GM19351 (cell line): ENCODE measurements around the gene COL4A3.

Source experiments
- ATAC-seq: cut with Tn5 transposase; IDR thresholded peaks from one replicate; pipeline ENCODE4 v1.9.1; 2021; ENCODE audit warnings: mild to moderate bottlenecking, moderate library complexity; ENCODE audit not compliant: unreplicated experiment

The COL4A3 gene

DNA sequence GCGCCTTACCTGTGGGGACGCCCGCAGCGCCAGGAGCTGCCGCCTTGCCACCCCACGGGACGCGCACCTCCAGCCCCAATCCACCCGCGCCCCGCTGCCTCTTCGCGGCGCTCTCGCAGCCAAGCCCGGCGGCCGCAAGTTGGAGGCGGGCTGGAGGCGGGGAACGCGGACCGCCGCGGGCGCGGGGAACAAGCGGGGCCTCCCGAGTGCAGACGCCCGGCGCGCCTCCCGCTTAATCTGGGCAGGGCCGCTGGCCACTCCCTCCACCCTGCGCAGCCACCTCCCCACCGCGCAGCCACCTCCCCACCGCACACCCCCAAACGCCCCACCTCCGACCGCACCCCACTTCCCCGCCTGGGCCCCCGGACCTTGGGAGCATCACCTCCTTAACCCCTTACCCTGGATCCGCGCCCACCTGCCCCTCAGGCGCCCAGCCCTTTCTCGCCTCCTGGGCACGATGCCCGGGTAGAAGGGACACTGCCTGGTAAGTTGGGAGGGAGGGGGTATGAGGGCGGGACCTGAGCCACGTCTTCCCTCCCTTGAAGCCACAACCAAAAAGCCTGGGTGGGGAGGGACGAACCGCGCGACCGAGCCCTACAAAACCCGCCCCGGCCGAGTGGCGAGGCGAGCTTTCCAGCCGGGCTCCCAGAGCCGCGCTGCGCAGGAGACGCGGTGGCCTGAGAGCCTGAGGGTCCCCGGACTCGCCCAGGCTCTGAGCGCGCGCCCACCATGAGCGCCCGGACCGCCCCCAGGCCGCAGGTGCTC, at the start of gene COL4A3, which contains the start of gene COL4A4:
COL4A3 (plus strand) TSS at position 627 of the 765 bp plus-strand sequence; CDS start at position 730, 103 bp downstream.
COL4A4 (minus strand) TSS at position 208 of the 765 bp plus-strand sequence. CDS start 16,722 bp downstream, outside the sequence.
- peak; percentile 49 for ATAC-seq

DNA sequence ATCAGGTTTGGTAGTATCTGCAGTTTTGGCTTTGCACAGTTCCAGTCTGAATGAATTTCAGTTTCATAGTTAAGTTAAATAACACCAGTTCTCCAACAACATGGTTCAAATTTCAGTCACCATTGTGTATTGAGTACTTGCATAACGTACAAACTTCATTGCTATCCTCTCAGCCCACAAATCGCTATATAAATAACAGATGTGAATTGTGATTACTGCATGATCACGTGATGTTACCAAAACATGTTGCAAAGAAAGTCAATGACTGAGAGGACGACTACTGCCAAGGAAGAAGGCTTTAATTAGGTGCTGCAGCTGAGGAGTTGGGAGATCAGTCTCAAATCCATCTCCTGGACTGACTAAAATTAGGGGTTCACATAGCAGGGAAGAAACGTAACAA, 48.7 kb upstream of the COL4A3 start:
- no peak for ATAC-seq

- no peak for ATAC-seq
Observed at GRCh38 chr2:227117027-227117426, 47.4 kb upstream of the COL4A3 start.

GRCh38 chr2:227117852-227118251, 46.6 kb upstream of the COL4A3 start:
- ATAC-seq: no peak

GRCh38 chr2:227118353-227118752, 46.1 kb upstream of the COL4A3 start:
- no peak for ATAC-seq

DNA sequence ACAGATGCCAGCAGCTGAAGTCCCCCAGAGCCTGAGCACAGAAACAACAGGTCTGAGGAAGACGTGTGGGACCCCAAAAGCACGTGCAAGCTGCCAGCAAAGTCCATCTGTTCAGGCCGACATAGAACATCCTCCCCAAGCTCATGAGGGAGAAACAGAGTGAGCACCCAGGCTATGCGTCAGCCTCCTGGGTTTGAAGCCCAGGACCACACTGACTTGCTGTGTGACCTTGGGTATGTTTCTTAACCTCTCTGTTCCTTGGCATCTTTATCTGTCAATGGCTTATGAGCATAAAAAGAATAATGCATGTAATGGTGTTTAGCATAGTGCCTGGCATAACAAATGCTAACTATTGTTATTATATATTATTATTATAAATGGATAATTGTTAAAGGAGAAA, 40.7 kb upstream of the COL4A3 start:
- ATAC-seq: no peak

DNA sequence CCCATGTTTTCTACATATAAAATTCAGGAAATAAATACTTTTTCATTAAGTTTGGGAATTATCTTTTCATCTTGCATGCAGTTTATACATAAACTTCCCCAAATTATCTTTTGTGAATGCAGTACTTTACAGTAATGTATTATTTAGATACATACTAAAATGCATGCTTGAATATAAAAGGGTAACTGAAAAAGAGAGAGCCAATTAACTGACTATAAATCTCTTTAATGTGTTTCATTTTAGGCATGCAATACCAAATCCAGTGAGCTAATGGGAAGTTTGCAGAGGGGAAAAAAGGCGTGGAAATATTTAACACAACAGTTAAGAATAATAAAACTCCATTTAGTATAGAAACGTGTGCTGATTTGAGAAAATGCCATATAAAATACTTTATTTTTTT, 39.6 kb upstream of the COL4A3 start:
- no peak for ATAC-seq

- ATAC-seq: no peak
Observed at GRCh38 chr2:227125506-227125905, 38.9 kb upstream of the COL4A3 start.

- ATAC-seq: no peak
Observed at GRCh38 chr2:227127201-227127600, 37.2 kb upstream of the COL4A3 start.

- no peak for ATAC-seq
Observed at GRCh38 chr2:227130636-227131035, 33.8 kb upstream of the COL4A3 start.

DNA sequence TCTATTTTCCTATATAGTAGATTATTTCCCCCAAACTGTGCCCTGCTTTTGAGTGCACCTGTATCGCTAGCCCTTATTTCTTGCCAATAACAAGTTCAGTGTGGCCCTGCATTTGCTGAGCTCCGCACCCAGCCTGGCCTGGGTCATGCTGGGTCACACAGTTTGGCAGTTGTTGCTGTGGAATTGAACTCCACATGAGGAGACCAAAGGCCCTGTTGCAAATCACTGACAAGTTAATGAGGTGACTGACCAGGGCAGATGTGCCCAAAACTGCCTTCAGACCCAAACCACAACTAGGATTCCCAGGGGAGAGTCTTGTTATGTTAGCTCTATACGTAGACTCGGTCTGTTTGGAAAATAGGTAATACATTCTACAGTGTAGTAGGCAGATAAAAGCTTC, 31.4 kb upstream of the COL4A3 start:
- no peak for ATAC-seq

- ATAC-seq: no peak
Observed at GRCh38 chr2:227134591-227134990, 29.8 kb upstream of the COL4A3 start.

- ATAC-seq: no peak
Observed at GRCh38 chr2:227141301-227141700, 23.1 kb upstream of the COL4A3 start.

- no peak for ATAC-seq
Observed at GRCh38 chr2:227143895-227144294, 20.5 kb upstream of the COL4A3 start.

- ATAC-seq: no peak
Observed at GRCh38 chr2:227146456-227146855, 18.0 kb upstream of the COL4A3 start.

DNA sequence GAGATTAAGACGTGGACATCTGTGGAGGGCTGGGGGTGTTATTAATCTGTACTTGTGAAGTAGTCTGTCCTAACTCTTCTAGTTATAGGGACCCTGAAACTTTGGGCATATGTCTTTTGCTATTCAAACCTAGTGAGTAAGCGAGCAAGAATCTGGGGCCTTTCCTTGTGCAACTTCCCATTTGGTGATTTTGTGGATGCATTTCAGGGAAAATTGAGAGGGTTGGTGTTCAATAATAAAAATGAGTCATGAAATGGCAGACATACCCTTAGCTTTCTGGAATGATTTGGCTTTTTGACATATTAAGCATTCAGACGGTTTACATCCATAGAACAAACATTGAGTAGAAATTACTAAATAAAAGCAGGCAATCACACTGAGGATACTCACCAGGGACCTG, 17.4 kb upstream of the COL4A3 start:
- ATAC-seq: no peak

GRCh38 chr2:227148106-227148505, 16.3 kb upstream of the COL4A3 start:
- ATAC-seq: no peak

DNA sequence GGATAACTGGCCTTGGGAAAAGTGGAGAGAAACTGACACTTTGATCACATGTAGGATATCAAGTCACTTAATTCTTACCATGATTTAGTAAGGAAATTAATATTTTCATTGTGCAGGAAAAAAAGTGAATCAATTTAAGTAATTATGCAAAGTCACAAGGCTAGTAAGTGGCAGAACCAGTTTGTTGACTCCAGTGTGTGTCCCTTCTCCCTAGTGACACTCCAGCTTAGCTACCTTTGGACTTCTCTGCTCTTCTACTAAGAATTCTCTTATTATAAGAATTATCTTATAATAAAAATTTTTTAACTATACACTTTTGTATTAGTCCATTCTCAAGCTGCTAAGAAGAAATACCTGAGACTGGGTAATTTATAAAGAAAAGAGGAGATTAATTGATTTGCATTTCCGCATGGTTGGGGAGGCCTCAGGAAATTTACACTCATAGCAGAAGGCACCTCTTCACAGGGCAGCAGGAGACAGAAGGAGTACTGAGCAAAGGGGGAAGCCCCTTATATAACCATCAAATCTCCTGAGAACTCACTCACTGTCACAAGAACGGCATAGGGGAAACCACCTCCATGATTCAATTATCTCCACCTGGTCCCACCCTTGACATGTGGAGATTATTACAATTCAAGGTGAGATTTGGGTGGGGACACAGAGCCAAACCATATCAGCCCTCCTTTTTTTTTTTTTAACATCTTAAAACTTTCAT, 14.0 kb upstream of the COL4A3 start:
- ATAC-seq: no peak

DNA sequence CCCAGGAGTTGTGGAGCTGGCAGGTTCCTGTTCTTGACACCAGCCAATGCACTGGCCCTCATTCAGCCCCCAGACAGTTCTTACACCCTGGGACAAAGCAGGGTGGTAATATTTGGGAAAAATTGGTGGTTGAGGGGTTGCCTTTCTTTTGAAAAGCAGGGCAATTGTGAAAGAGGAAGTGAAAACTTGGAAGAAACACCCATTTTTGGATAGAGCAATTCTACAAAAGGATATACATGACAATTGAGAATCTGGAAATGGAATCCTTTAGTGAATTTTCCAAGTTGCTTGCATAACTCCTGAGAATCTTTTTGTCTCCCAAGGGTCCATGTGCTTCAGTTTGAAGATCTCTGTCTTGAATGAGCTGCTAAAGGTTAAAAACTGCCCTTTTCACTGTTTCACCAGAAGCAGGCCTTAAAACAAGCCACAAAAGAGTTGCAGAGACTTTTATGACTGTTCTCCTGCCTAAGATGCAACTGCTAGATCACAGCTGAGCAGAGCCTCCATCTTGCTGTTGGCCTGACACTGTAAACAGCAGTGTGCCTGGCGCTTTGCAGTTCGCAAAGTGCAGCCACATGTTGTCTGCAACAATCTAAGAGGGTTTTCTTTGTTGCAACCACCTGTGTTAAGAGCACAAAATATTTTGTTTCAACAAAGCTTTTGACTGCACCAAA, 12.2 kb upstream of the COL4A3 start:
- ATAC-seq: no peak

- no peak for ATAC-seq
Observed at GRCh38 chr2:227153307-227153706, 11.1 kb upstream of the COL4A3 start.

- ATAC-seq: no peak
Observed at GRCh38 chr2:227153758-227154486, 10.5 kb upstream of the COL4A3 start.
